Endodermal cell (in vitro differentiated cells): Measurements from ENCODE around the gene CDC14A. TPM values are rescaled to one million over a fixed set of nuclear protein-coding genes. Genes with fewer than 3 reads are reported as not detected.

Source experiments
- DNase-seq: peaks from one replicate; pipeline ENCODE4 v3.0.0-alpha.2; 2017
- H3K27ac ChIP-seq: 2 replicates; pipeline ENCODE4 v1.5.1; 2013; ENCODE audit warnings: mild to moderate bottlenecking, low read depth, low read length, moderate library complexity
- H3K27me3 ChIP-seq: 2 replicates; pipeline ENCODE4 v1.6.1; 2013; ENCODE audit warnings: mild to moderate bottlenecking, low read length, moderate library complexity; ENCODE audit not compliant: insufficient read depth, control insufficient read depth, poor library complexity, severe bottlenecking
- H3K36me3 ChIP-seq: 2 replicates; pipeline ENCODE4 v1.7.0; 2013; ENCODE audit warnings: mild to moderate bottlenecking, low read length, moderate library complexity; ENCODE audit not compliant: control insufficient read depth, insufficient read depth
- H3K4me1 ChIP-seq: one replicate; pipeline ENCODE4 v1.7.0; 2013; ENCODE audit warnings: low read length; ENCODE audit not compliant: control insufficient read depth, insufficient read depth
- H3K4me3 ChIP-seq: 2 replicates; pipeline ENCODE4 v1.5.1; 2013; ENCODE audit warnings: mild to moderate bottlenecking, low read length, moderate library complexity
- H3K9ac ChIP-seq: 2 replicates; pipeline ENCODE4 v1.6.1; 2013; ENCODE audit warnings: mild to moderate bottlenecking, low read length, moderate library complexity; ENCODE audit not compliant: poor library complexity, severe bottlenecking; ENCODE audit errors: extremely low read depth
- H3K9me3 ChIP-seq: 2 replicates; pipeline ENCODE4 v1.6.1; 2013; ENCODE audit warnings: mild to moderate bottlenecking, low read length, moderate library complexity; ENCODE audit not compliant: control insufficient read depth
- H3K27ac Mint-ChIP-seq: 2 replicates; pipeline ENCODE4 v1.8.0; 2020; ENCODE audit warnings: mixed read lengths
- H3K27me3 Mint-ChIP-seq: 2 replicates; pipeline ENCODE4 v1.8.0; 2021; ENCODE audit warnings: mild to moderate bottlenecking, mixed read lengths; ENCODE audit not compliant: insufficient read depth
- H3K36me3 Mint-ChIP-seq: 2 replicates; pipeline ENCODE4 v1.8.0; 2020; ENCODE audit warnings: low read depth, mixed read lengths
- H3K4me1 Mint-ChIP-seq: 2 replicates; pipeline ENCODE4 v1.8.0; 2020; ENCODE audit warnings: mixed read lengths
- H3K4me3 Mint-ChIP-seq: 2 replicates; pipeline ENCODE4 v1.8.0; 2020; ENCODE audit warnings: mild to moderate bottlenecking, moderate library complexity, mixed read lengths
- H3K9me3 Mint-ChIP-seq: 2 replicates; pipeline ENCODE4 v1.8.0; 2020; ENCODE audit warnings: mild to moderate bottlenecking, mixed read lengths
- WGBS, 2 experiments: methylation state at CpG; one replicate each; pipeline versions ENCODE4 v1.1.5 to v1.1.7; 2013; ENCODE audit warnings: missing lambda C conversion rate in 2 of 2, mixed read lengths in 1 of 2; ENCODE audit not compliant: insufficient coverage in 1 of 2, insufficient read length in 1 of 2; 5-methylcytosine and 5-hydroxymethylcytosine counted together
- long read RNA-seq, 4 experiments: library from polyadenylated mRNA in 2 of 4; library from RNA in 1 of 4; library from capped mRNA in 1 of 4; stranded (forward) in 3 of 4; unstranded in 1 of 4; transcript quantifications; one replicate each; pipeline ENCODE4 v2.0.0, GENCODE V29; 2020 to 2021; ENCODE audit warnings: inconsistent platforms in 1 of 4
- polyA plus RNA-seq, 2 experiments: library from polyadenylated mRNA; stranded (reverse); fragments of 50-300 nt; gene quantifications; one replicate each; pipeline ENCODE4 v1.2.3, GENCODE V29; 2013
- total RNA-seq, 2 donors: library from RNA; stranded (reverse); fragmentation: NEBNext Ultra II Directional in 1 of 2; extraction: Animal tissue kit (Norgen Biotek cat#: 25700) in 1 of 2; gene quantifications; 2 replicates in 1 of 2; 3 replicates in 1 of 2; pipeline ENCODE4 v1.2.1, GENCODE V29; 2021
- TF ChIP-seq, protein P1 (sequence below): fragments of 200-600 bp; sonication (generic); conservative IDR thresholded peaks from 2 replicates; pipeline ENCODE4 v1.5.0; 2021; ENCODE audit warnings: antibody characterized with exemption, mild to moderate bottlenecking

The CDC14A gene, protein sequence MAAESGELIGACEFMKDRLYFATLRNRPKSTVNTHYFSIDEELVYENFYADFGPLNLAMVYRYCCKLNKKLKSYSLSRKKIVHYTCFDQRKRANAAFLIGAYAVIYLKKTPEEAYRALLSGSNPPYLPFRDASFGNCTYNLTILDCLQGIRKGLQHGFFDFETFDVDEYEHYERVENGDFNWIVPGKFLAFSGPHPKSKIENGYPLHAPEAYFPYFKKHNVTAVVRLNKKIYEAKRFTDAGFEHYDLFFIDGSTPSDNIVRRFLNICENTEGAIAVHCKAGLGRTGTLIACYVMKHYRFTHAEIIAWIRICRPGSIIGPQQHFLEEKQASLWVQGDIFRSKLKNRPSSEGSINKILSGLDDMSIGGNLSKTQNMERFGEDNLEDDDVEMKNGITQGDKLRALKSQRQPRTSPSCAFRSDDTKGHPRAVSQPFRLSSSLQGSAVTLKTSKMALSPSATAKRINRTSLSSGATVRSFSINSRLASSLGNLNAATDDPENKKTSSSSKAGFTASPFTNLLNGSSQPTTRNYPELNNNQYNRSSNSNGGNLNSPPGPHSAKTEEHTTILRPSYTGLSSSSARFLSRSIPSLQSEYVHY
- 10 to 100 TPM; 14.5 to 17.6 TPM for total RNA-seq
- polyA plus RNA-seq (2013, experiment 1 of 2) = 9.9 TPM
- 10.4 TPM for polyA plus RNA-seq (2013, experiment 2 of 2)
- long read RNA-seq, experiment 1, full-length matches to known transcripts = 1 of 4 reads
- long read RNA-seq, experiment 1, partial matches to known transcripts = 1 of 4 reads
- long read RNA-seq, experiment 1, other reads (novel, unspliced or antisense) = 2 of 4 reads
- long read RNA-seq, experiment 2, full-length matches to known transcripts = 11 of 20 reads
- long read RNA-seq, experiment 2, partial matches to known transcripts = 3 of 20 reads
- long read RNA-seq, experiment 2, other reads (novel, unspliced or antisense) = 6 of 20 reads
- long read RNA-seq, experiment 3, full-length matches to known transcripts = 17 of 24 reads
- long read RNA-seq, experiment 3, partial matches to known transcripts = 3 of 24 reads
- long read RNA-seq, experiment 3, other reads (novel, unspliced or antisense) = 4 of 24 reads
- long read RNA-seq, experiment 4, partial matches to known transcripts = 0 of 4 reads
- long read RNA-seq, experiment 4, other reads (novel, unspliced or antisense) = 4 of 4 reads

GRCh38 chr1:100352267-100353070 is at the start of gene CDC14A:
TSS of gene CDC14A (plus strand) at chr1:100352506. CDS start at chr1:100352955, 449 bp downstream.
- Histone ChIP-seq H3K9ac (peak within 1 kb of the TSS; percentile 92), H3K27ac (peak within 1 kb of the TSS; percentile 98), H3K27me3 (no peaks in the 10 kb centered on the region), H3K36me3 (peaks cover 9% of the 10 kb centered on the region), H3K4me1 (no peaks in the 10 kb centered on the region), H3K4me3 (peak within 1 kb of the TSS; percentile 98), H3K9me3 (no peaks in the 10 kb centered on the region)
- H3K4me1 Mint-ChIP-seq = peaks cover 28% of the 10 kb centered on the region
- H3K4me3 Mint-ChIP-seq = peak within 1 kb of the TSS; percentile 98
- H3K27me3 Mint-ChIP-seq = no peaks in the 10 kb centered on the region
- peak within 1 kb of the TSS; percentile 98 for H3K27ac Mint-ChIP-seq
- TF ChIP-seq, protein P1, sequence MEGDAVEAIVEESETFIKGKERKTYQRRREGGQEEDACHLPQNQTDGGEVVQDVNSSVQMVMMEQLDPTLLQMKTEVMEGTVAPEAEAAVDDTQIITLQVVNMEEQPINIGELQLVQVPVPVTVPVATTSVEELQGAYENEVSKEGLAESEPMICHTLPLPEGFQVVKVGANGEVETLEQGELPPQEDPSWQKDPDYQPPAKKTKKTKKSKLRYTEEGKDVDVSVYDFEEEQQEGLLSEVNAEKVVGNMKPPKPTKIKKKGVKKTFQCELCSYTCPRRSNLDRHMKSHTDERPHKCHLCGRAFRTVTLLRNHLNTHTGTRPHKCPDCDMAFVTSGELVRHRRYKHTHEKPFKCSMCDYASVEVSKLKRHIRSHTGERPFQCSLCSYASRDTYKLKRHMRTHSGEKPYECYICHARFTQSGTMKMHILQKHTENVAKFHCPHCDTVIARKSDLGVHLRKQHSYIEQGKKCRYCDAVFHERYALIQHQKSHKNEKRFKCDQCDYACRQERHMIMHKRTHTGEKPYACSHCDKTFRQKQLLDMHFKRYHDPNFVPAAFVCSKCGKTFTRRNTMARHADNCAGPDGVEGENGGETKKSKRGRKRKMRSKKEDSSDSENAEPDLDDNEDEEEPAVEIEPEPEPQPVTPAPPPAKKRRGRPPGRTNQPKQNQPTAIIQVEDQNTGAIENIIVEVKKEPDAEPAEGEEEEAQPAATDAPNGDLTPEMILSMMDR = no peak
- 0 to 1% methylated on average over 18 to 65 of the region's 65 CpGs for WGBS, 2 experiments
- H3K9me3 Mint-ChIP-seq = no peaks in the 10 kb centered on the region
- peaks cover 6% of the 10 kb centered on the region for H3K36me3 Mint-ChIP-seq
- DNase-seq = peak; percentile 99

- 97 to 100% methylated on average over 2 of the region's 2 CpGs for WGBS, 2 experiments
- Histone ChIP-seq H3K4me1 (peaks cover 4% of the 10 kb centered on the region), H3K27ac (no peak overlapping the region), H3K4me3 (no peak overlapping the region), H3K9me3 (peaks cover 9% of the 10 kb centered on the region), H3K9ac (no peak overlapping the region), H3K27me3 (no peaks in the 10 kb centered on the region), H3K36me3 (no peaks in the 10 kb centered on the region)
- H3K27me3 Mint-ChIP-seq = peaks cover 23% of the 10 kb centered on the region
- H3K9me3 Mint-ChIP-seq = peaks cover 2% of the 10 kb centered on the region
- no peaks in the 10 kb centered on the region for H3K36me3 Mint-ChIP-seq
- no peak for DNase-seq
- peaks cover 8% of the 10 kb centered on the region for H3K4me1 Mint-ChIP-seq
- no peak overlapping the region for H3K4me3 Mint-ChIP-seq
- TF ChIP-seq, protein P1 = no peak
- no peak overlapping the region for H3K27ac Mint-ChIP-seq
These were observed 49.6 kb upstream of the CDC14A start for GRCh38 chr1:100302739-100303138.
